GM13976 (cell line): ENCODE measurements around the gene CKM.

Experiments
- DNase-seq: peaks from one replicate; pipeline ENCODE4 v3.0.0; 2012; ENCODE audit warnings: low spot score
- in situ Hi-C: fragments of 300-500 bp; cut with MboI; formaldehyde crosslinking; loops from one replicate; pipeline ENCODE4 v1.12.0; 2022; ENCODE audit warnings: low sequenced_read_pairs, mixed read lengths, inconsistent platforms; ENCODE audit not compliant: unreplicated experiment
- TF ChIP-seq, protein P1 (sequence below): IDR thresholded peaks from 2 replicates; pipeline ENCODE4 v1.5.1; 2012; ENCODE audit warnings: borderline replicate concordance, mild to moderate bottlenecking; ENCODE audit not compliant: insufficient read depth; ENCODE audit errors: extremely low read depth, missing control alignments, control extremely low read depth

CKM gene

DNA sequence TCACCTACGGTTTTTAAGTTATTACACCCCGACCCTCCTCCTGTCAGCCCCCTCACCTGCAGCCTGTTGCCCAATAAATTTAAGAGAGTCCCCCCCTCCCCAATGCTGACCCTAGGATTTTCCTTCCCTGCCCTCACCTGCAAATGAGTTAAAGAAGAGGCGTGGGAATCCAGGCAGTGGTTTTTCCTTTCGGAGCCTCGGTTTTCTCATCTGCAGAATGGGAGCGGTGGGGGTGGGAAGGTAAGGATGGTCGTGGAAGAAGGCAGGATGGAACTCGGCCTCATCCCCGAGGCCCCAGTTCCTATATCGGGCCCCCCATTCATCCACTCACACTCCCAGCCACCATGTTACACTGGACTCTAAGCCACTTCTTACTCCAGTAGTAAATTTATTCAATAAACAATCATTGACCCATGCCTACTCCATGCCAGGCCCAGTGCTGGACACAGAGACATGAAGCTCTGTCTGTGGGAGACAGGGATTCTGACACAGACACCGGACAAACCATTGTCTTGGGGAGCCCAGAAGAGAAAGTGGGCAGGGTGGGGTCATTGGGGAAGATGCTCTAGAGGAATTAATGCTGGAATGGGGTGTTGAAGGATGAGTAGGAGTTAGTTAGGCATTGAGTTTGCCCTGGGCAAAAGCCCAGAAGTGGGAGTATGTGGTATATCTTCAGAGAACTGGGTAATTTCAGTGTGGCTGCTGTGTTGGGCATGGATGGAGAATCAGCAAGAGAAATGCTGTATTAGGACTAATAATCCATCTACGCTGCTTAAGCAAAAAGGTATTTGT lies 19.2 kb downstream of the CKM start:
- TF ChIP-seq, protein P1, sequence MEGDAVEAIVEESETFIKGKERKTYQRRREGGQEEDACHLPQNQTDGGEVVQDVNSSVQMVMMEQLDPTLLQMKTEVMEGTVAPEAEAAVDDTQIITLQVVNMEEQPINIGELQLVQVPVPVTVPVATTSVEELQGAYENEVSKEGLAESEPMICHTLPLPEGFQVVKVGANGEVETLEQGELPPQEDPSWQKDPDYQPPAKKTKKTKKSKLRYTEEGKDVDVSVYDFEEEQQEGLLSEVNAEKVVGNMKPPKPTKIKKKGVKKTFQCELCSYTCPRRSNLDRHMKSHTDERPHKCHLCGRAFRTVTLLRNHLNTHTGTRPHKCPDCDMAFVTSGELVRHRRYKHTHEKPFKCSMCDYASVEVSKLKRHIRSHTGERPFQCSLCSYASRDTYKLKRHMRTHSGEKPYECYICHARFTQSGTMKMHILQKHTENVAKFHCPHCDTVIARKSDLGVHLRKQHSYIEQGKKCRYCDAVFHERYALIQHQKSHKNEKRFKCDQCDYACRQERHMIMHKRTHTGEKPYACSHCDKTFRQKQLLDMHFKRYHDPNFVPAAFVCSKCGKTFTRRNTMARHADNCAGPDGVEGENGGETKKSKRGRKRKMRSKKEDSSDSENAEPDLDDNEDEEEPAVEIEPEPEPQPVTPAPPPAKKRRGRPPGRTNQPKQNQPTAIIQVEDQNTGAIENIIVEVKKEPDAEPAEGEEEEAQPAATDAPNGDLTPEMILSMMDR, result no peak
- in situ Hi-C loops, result no loop called here
- DNase-seq, result no peak

- DNase-seq, result no peak
- TF ChIP-seq, protein P1, result no peak
- in situ Hi-C loops, result no loop called here
Measured at GRCh38 chr19:45302416-45302815, 20.3 kb downstream of the CKM start.

- in situ Hi-C loops, result no loop called here
- TF ChIP-seq, protein P1, result no peak
- no peak for DNase-seq
Measured at GRCh38 chr19:45299719-45300118, 23.0 kb downstream of the CKM start.

- in situ Hi-C loops, result no loop called here
- no peak for DNase-seq
- TF ChIP-seq, protein P1, result no peak
Measured at GRCh38 chr19:45298264-45298663, 24.4 kb downstream of the CKM start.

- in situ Hi-C loops, result no loop called here
- TF ChIP-seq, protein P1, result no peak
- no peak for DNase-seq
Measured at GRCh38 chr19:45297674-45298073, 25.0 kb downstream of the CKM start.

DNA sequence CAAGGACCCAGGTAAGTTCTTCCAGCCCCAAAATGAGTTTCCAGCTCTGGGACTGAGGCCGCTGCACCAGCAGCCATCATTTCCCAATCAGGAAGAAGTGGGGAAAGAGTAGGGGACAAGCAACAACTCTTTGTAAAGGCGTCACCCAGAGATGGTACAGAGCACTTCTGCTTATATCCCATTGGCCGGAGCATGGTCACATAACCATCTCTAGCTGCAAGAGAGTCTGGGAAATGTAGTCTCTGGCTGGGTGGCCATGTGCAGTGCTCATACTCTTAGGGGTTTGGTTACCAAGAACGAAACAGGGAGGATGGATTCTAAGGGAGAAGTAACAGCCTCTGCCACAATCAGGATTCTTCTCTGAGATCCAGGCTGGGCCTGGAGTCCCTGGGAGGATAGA lies 26.3 kb downstream of the CKM start:
- in situ Hi-C loops, result no loop called here
- TF ChIP-seq, protein P1, result no peak
- DNase-seq, result no peak
